Stimulated activated CD4-positive, alpha-beta T cell treated with anti-CD3 and anti-CD28 coated beads, Interleukin-12 subunit alpha, Interleukin-12 subunit beta, amount 100 ng/mL, for 48 hours (primary cell): ENCODE measurements around the gene ITPKA.

Experiments
- DNase-seq, 3 donors: peaks; one replicate each; pipeline ENCODE4 v3.0.0-alpha.2; 2020; ENCODE audit warnings: low read depth in 2 of 3, low spot score in 1 of 3

The ITPKA gene

GRCh38 chr15:41507820-41508290, 14.2 kb downstream of the ITPKA start:
- no peak for DNase-seq

GRCh38 chr15:41510728-41511127, 17.1 kb downstream of the ITPKA start:
- no peak for DNase-seq

- no peak for DNase-seq
These were observed 17.7 kb downstream of the ITPKA start for GRCh38 chr15:41511331-41511898.

GRCh38 chr15:41511899-41512369, 18.3 kb downstream of the ITPKA start:
- no peak for DNase-seq

- DNase-seq, result no peak
These were observed 18.9 kb downstream of the ITPKA start for GRCh38 chr15:41512512-41512939.

GRCh38 chr15:41512940-41513505, 19.3 kb downstream of the ITPKA start:
- no peak for DNase-seq

- no peak for DNase-seq
These were observed 20.0 kb downstream of the ITPKA start, which contains the start of gene LTK for GRCh38 chr15:41513506-41514227. Gene LTK, minus strand, starts transcription at chr15:41513827. Its CDS starts 118 bp downstream, at chr15:41513709.

GRCh38 chr15:41517895-41518449, 24.3 kb downstream of the ITPKA start:
- no peak for DNase-seq

GRCh38 chr15:41520636-41521035, 27.0 kb downstream of the ITPKA start:
- no peak for DNase-seq

GRCh38 chr15:41521614-41522013, 27.9 kb downstream of the ITPKA start:
- DNase-seq, result no peak

GRCh38 chr15:41523097-41523496, 29.4 kb downstream of the ITPKA start:
- DNase-seq, result no peak

- no peak for DNase-seq
These were observed 36.8 kb downstream of the ITPKA start for GRCh38 chr15:41530363-41530956.

- DNase-seq, result no peak
These were observed 41.9 kb downstream of the ITPKA start for GRCh38 chr15:41535544-41535943.

GRCh38 chr15:41536866-41537265, 43.2 kb downstream of the ITPKA start:
- DNase-seq, result no peak

- no peak for DNase-seq
These were observed 49.8 kb downstream of the ITPKA start for GRCh38 chr15:41543521-41543870.

GRCh38 chr15:41544650-41545015, 51.0 kb downstream of the ITPKA start:
- DNase-seq, result no peak

GRCh38 chr15:41545218-41545617, 51.5 kb downstream of the ITPKA start:
- no peak for DNase-seq

- no peak for DNase-seq
These were observed 53.4 kb downstream of the ITPKA start for GRCh38 chr15:41546851-41547786.

- DNase-seq, result no peak
These were observed 56.5 kb downstream of the ITPKA start for GRCh38 chr15:41550066-41550775.
